ENCODE results near the gene HPCAL1.

HPCAL1 gene

GRCh38 chr2:10407432-10407831, 104.7 kb downstream of the HPCAL1 start:
- DNase-seq (ENCODE audit: low spot score), result no peak

- DNase-seq (ENCODE audit: low spot score), result peak; percentile 96
These were observed 105.3 kb downstream of the HPCAL1 start for GRCh38 chr2:10407841-10408648.

GRCh38 chr2:10408649-10409579, 106.2 kb downstream of the HPCAL1 start:
- peak; percentile 93 for DNase-seq (ENCODE audit: low spot score)

- no peak for DNase-seq (ENCODE audit: low spot score)
These were observed 107.5 kb downstream of the HPCAL1 start for GRCh38 chr2:10410001-10410822.

GRCh38 chr2:10410823-10411437, 108.2 kb downstream of the HPCAL1 start:
- DNase-seq (ENCODE audit: low spot score), result no peak

- no peak for DNase-seq (ENCODE audit: low spot score)
These were observed 108.9 kb downstream of the HPCAL1 start for GRCh38 chr2:10411557-10411956.

GRCh38 chr2:10412380-10412779, 109.7 kb downstream of the HPCAL1 start:
- DNase-seq (ENCODE audit: low spot score), result no peak

GRCh38 chr2:10413503-10413902, 110.8 kb downstream of the HPCAL1 start:
- DNase-seq (ENCODE audit: low spot score), result no peak

- peak; percentile 88 for DNase-seq (ENCODE audit: low spot score)
These were observed 111.3 kb downstream of the HPCAL1 start for GRCh38 chr2:10413991-10414451.

GRCh38 chr2:10414591-10414990, 111.9 kb downstream of the HPCAL1 start:
- DNase-seq (ENCODE audit: low spot score), result no peak

- DNase-seq (ENCODE audit: low spot score), result no peak
These were observed 112.3 kb downstream of the HPCAL1 start for GRCh38 chr2:10415048-10415447.

- DNase-seq (ENCODE audit: low spot score), result no peak
These were observed 112.9 kb downstream of the HPCAL1 start for GRCh38 chr2:10415640-10416039.

GRCh38 chr2:10417551-10418335, 115.0 kb downstream of the HPCAL1 start:
- DNase-seq (ENCODE audit: low spot score), result no peak

GRCh38 chr2:10419553-10420257, 117.0 kb downstream of the HPCAL1 start:
- no peak for DNase-seq (ENCODE audit: low spot score)

- DNase-seq (ENCODE audit: low spot score), result no peak
These were observed 119.5 kb downstream of the HPCAL1 start for GRCh38 chr2:10422251-10422650.

GRCh38 chr2:10422732-10423399, 120.2 kb downstream of the HPCAL1 start:
- no peak for DNase-seq (ENCODE audit: low spot score)

GRCh38 chr2:10423400-10423774, 120.7 kb downstream of the HPCAL1 start:
- DNase-seq (ENCODE audit: low spot score), result no peak

GRCh38 chr2:10424051-10424450, 121.3 kb downstream of the HPCAL1 start:
- no peak for DNase-seq (ENCODE audit: low spot score)

- DNase-seq (ENCODE audit: low spot score), result no peak
These were observed 122.3 kb downstream of the HPCAL1 start for GRCh38 chr2:10424916-10425505.
